Liver (tissue), 3 donors: ENCODE data around the gene BORCS8.

Experiments
- FOXA1 ChIP-seq: IDR thresholded peaks from 2 replicates; pipeline ENCODE4 v1.6.1; 2016; ENCODE audit warnings: antibody characterized with exemption
- GABPA ChIP-seq, 2 donors: IDR thresholded peaks in 1 of 2; conservative IDR thresholded peaks in 1 of 2; 2 replicates each; pipeline ENCODE4 v1.6.1; 2016; ENCODE audit warnings: antibody characterized with exemption in 2 of 2, mild to moderate bottlenecking in 1 of 2, moderate library complexity in 1 of 2
- HNF4A ChIP-seq, 2 donors: conservative IDR thresholded peaks; 2 replicates each; pipeline ENCODE4 v1.6.1; 2016; ENCODE audit warnings: antibody characterized with exemption in 2 of 2, mild to moderate bottlenecking in 2 of 2
- JUND ChIP-seq, 2 donors: IDR thresholded peaks; 2 replicates each; pipeline ENCODE4 v1.6.1; 2016; ENCODE audit warnings: antibody characterized with exemption in 2 of 2
- NR2F2 ChIP-seq: IDR thresholded peaks from 2 replicates; pipeline ENCODE4 v1.6.1; 2016; ENCODE audit warnings: antibody characterized with exemption
- RAD21 ChIP-seq, 2 donors: IDR thresholded peaks; 2 replicates each; pipeline ENCODE4 v1.6.1; 2016; ENCODE audit warnings: antibody characterized with exemption in 2 of 2, mild to moderate bottlenecking in 2 of 2
- SP1 ChIP-seq: IDR thresholded peaks from 2 replicates; pipeline ENCODE4 v1.6.1; 2018; ENCODE audit warnings: antibody characterized with exemption, mild to moderate bottlenecking
- TAF1 ChIP-seq: conservative IDR thresholded peaks from 2 replicates; pipeline ENCODE4 v1.6.1; 2016; ENCODE audit warnings: antibody characterized with exemption, mild to moderate bottlenecking
- YY1 ChIP-seq: IDR thresholded peaks from 2 replicates; pipeline ENCODE4 v1.6.1; 2016; ENCODE audit warnings: antibody characterized with exemption, mild to moderate bottlenecking
- TF ChIP-seq, protein P1 (sequence below): fragments of 150-350 bp; IDR thresholded peaks from 2 replicates; pipeline ENCODE4 v1.5.1; 2017; ENCODE audit warnings: improper control_type of control experiment, low read depth, low read length; ENCODE audit not compliant: missing input control
- TF ChIP-seq, protein P2 (sequence below): IDR thresholded peaks from 2 replicates; pipeline ENCODE4 v1.6.1; 2016; ENCODE audit warnings: antibody characterized with exemption
- TF ChIP-seq, protein P3 (sequence below): IDR thresholded peaks from 2 replicates; pipeline ENCODE4 v1.6.1; 2016; ENCODE audit warnings: antibody characterized with exemption, mild to moderate bottlenecking
- TF ChIP-seq, protein P4 (sequence below): IDR thresholded peaks from 2 replicates; pipeline ENCODE4 v1.6.1; 2016; ENCODE audit warnings: antibody characterized with exemption
- donor health status: healthy.
- donor health status: healthy.

DNA sequence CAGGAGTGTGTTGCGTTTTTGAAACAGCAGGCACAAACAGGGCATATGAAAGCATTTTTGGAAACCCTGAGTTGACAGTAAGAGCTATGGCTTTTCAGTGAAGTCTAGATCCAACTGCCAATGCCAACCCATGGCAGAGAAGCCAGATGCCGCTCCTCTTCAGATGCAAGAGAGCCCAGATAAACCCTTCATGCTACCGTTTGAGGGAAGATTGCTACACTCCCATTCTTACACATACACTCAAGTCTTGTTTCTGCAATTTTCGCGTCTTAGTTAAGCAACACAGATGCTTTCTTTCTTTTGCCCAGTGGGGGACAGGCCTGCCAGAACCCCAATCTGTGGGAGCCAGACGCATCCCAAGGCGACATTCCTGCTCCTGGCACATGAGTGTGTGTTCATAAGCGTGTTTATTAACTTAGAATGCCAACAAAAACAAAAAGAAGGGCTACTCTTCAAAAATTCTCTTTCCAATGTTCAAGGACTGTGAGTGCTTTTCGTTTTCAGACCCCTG lies 10.4 kb downstream of the BORCS8 start:
- TF ChIP-seq, protein P1, sequence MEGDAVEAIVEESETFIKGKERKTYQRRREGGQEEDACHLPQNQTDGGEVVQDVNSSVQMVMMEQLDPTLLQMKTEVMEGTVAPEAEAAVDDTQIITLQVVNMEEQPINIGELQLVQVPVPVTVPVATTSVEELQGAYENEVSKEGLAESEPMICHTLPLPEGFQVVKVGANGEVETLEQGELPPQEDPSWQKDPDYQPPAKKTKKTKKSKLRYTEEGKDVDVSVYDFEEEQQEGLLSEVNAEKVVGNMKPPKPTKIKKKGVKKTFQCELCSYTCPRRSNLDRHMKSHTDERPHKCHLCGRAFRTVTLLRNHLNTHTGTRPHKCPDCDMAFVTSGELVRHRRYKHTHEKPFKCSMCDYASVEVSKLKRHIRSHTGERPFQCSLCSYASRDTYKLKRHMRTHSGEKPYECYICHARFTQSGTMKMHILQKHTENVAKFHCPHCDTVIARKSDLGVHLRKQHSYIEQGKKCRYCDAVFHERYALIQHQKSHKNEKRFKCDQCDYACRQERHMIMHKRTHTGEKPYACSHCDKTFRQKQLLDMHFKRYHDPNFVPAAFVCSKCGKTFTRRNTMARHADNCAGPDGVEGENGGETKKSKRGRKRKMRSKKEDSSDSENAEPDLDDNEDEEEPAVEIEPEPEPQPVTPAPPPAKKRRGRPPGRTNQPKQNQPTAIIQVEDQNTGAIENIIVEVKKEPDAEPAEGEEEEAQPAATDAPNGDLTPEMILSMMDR = no peak
- TF ChIP-seq RAD21 (IDR thresholded peaks at IDR 0.05) = no peak
- TF ChIP-seq, protein P2, sequence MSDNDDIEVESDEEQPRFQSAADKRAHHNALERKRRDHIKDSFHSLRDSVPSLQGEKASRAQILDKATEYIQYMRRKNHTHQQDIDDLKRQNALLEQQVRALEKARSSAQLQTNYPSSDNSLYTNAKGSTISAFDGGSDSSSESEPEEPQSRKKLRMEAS = no peak
- no peak for TF ChIP-seq GABPA (IDR thresholded peaks at IDR 0.05 in 1 of 2, conservative IDR thresholded peaks at IDR 0.05 in 1 of 2)
- no peak for TF ChIP-seq YY1
- no peak for TF ChIP-seq NR2F2
- no peak for TF ChIP-seq SP1
- no peak for TF ChIP-seq TAF1
- TF ChIP-seq, protein P3, sequence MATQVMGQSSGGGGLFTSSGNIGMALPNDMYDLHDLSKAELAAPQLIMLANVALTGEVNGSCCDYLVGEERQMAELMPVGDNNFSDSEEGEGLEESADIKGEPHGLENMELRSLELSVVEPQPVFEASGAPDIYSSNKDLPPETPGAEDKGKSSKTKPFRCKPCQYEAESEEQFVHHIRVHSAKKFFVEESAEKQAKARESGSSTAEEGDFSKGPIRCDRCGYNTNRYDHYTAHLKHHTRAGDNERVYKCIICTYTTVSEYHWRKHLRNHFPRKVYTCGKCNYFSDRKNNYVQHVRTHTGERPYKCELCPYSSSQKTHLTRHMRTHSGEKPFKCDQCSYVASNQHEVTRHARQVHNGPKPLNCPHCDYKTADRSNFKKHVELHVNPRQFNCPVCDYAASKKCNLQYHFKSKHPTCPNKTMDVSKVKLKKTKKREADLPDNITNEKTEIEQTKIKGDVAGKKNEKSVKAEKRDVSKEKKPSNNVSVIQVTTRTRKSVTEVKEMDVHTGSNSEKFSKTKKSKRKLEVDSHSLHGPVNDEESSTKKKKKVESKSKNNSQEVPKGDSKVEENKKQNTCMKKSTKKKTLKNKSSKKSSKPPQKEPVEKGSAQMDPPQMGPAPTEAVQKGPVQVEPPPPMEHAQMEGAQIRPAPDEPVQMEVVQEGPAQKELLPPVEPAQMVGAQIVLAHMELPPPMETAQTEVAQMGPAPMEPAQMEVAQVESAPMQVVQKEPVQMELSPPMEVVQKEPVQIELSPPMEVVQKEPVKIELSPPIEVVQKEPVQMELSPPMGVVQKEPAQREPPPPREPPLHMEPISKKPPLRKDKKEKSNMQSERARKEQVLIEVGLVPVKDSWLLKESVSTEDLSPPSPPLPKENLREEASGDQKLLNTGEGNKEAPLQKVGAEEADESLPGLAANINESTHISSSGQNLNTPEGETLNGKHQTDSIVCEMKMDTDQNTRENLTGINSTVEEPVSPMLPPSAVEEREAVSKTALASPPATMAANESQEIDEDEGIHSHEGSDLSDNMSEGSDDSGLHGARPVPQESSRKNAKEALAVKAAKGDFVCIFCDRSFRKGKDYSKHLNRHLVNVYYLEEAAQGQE = no peak
- no peak for TF ChIP-seq JUND (IDR thresholded peaks at IDR 0.05)
- TF ChIP-seq, protein P4, sequence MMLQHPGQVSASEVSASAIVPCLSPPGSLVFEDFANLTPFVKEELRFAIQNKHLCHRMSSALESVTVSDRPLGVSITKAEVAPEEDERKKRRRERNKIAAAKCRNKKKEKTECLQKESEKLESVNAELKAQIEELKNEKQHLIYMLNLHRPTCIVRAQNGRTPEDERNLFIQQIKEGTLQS = no peak
- no peak for TF ChIP-seq FOXA1
- no peak for TF ChIP-seq HNF4A (conservative IDR thresholded peaks at IDR 0.05)
